IPS DF 19.7 (cell line): ENCODE data around the gene PCDHB5.
A peak's percentile ranks its signal among the peaks of the same experiment; 100 is the strongest.
"Not testable (repeated sequence)": the region's sequence is repeated elsewhere in the genome, so short reads cannot be mapped to it uniquely, and the experiment has no call there.

Experiments
- DNase-seq: peaks from one replicate; pipeline ENCODE4 v3.0.0-alpha.2; 2013; ENCODE audit warnings: low read depth, low spot score

PCDHB5 gene

DNA sequence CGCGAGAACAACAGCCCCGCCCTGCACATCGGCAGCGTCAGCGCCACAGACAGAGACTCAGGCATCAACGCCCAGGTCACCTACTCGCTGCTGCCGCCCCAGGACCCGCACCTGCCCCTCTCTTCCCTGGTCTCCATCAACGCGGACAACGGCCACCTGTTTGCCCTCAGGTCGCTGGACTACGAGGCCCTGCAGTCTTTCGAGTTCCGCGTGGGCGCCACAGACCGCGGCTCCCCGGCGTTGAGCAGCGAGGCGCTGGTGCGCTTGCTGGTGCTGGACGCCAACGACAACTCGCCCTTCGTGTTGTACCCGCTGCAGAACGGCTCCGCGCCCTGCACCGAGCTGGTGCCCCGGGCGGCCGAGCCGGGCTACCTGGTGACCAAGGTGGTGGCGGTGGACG lies 16.6 kb downstream of the PCDHB5 start:
- not testable (repeated sequence) for DNase-seq

DNA sequence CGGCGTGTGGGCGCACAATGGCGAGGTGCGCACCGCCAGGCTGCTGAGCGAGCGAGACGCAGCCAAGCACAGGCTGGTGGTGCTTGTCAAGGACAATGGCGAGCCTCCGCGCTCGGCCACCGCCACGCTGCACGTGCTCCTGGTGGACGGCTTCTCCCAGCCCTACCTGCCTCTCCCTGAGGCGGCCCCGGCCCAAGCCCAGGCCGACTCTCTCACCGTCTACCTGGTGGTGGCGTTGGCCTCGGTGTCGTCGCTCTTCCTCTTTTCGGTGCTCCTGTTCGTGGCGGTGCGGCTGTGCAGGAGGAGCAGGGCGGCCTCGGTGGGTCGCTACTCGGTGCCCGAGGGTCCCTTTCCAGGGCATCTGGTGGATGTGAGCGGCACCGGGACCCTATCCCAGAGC lies 17.1 kb downstream of the PCDHB5 start:
- DNase-seq, result not testable (repeated sequence)

DNA sequence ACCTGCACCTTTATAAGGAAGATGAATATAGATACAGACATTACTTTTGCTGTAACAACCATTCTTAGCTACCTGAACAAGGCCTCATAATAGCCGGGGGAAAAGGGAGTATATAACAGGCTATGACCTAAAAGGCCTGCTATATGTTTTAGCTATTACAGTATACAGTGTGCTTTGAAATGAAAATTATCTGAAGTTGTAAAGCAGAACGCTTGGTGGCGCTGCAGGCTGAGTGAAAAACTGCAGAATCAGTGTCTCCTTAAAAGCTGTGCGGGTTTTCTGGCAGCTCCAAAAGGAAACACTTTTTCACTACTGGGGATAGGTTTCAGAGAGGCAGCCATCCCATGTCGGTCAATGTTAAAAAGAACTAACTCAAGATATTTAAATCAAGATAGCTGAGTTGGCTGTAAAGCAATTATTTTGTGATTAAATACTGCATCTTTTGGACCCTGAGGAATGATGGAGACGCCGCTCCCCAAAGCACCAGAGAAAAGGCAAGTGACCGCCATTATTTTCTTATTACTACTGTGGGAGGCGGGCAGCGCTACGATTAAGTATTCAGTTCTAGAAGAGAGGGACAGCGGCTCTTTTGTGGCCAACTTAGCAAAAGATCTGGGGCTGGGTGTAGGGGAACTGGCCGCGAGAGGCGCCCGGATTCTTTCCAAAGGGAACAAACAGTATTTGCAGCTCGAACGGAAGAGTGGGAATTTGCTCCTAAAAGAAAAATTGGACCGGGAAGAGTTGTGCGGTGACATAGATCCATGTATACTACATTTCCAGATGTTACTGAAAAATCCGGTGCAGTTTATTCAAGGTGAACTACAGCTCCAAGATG lies 20.8 kb downstream of the PCDHB5 start:
- DNase-seq, result no peak

- DNase-seq, result not testable (repeated sequence)
Observed at GRCh38 chr5:141157356-141157755, 22.4 kb downstream of the PCDHB5 start.

GRCh38 chr5:141157901-141158300 lies 22.9 kb downstream of the PCDHB5 start:
- DNase-seq, result not testable (repeated sequence)

DNA sequence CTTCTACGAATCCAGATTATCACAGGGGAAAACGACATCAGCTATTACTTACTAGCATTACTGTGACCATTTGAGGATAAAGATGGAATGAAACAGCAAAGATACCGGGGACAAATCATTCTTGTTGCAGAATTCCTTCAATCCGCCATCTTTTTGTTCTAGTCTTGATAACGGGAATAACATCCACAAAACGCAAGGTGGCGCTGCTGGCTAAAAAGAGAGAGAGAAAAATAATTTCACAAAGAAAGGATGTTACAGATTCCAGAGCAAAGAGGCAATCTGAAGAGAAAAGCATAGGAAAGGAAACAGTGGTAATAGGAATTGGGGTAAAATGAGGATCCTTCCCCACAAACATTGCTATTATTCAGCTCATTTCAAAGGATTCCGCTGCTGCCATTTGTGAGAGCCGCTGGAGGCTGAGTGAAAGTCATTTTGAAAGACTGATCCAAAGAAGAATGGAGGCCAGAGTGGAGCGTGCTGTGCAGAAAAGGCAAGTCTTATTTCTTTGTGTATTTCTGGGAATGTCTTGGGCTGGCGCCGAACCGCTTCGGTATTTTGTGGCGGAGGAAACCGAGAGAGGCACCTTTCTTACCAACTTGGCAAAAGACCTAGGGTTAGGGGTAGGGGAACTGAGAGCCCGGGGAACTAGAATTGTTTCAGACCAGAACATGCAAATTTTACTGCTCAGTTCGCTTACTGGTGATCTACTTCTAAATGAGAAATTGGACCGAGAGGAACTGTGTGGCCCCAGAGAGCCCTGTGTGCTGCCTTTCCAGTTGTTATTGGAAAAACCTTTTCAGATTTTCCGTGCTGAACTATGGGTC lies 37.6 kb downstream of the PCDHB5 start, which contains the start of gene PCDHB7:
PCDHB7 (plus strand) TSS at position 264 of the 824 bp plus-strand sequence; CDS start at position 456, 192 bp downstream.
- no peak for DNase-seq

DNA sequence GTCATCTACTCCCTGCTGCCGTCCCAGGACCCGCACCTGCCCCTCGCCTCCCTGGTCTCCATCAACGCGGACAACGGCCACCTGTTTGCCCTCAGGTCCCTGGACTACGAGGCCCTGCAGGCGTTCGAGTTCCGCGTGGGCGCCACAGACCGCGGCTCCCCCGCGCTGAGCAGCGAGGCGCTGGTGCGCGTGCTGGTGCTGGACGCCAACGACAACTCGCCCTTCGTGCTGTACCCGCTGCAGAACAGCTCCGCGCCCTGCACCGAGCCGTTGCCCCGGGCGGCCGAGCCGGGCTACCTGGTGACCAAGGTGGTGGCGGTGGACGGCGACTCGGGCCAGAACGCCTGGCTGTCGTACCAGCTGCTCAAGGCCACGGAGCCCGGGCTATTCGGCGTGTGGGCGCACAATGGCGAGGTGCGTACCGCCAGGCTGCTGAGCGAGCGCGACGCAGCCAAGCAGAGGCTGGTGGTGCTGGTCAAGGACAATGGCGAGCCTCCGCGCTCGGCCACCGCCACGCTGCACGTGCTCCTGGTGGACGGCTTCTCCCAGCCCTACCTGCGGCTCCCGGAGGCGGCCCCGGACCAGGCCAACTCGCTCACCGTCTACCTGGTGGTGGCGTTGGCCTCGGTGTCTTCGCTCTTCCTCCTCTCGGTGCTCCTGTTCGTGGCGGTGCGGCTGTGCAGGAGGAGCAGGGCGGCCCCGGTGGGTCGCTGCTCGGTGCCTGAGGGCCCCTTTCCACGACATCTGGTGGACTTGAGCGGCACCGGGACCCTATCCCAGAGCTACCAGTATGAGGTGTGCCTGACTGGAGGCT lies 39.5 kb downstream of the PCDHB5 start:
- DNase-seq, result not testable (repeated sequence)

DNA sequence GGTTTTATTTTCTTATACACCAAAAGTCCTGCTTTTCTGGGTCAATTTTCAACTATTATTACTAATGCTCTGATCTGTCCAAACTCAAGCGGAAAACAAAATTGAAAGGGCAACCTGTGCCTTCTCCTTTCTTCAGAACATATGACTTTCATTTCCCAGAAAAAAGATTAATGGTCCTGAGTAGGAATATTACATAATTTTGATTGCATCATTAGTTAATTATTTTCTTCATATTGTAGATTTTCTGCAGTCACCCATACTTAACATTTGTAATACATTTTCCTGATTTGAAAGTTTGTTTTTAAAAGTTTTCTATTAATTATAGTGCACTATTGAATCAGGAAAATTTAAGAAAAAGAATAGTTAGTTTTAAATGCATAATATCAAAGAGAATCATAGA lies 40.9 kb downstream of the PCDHB5 start:
- DNase-seq, result no peak

DNA sequence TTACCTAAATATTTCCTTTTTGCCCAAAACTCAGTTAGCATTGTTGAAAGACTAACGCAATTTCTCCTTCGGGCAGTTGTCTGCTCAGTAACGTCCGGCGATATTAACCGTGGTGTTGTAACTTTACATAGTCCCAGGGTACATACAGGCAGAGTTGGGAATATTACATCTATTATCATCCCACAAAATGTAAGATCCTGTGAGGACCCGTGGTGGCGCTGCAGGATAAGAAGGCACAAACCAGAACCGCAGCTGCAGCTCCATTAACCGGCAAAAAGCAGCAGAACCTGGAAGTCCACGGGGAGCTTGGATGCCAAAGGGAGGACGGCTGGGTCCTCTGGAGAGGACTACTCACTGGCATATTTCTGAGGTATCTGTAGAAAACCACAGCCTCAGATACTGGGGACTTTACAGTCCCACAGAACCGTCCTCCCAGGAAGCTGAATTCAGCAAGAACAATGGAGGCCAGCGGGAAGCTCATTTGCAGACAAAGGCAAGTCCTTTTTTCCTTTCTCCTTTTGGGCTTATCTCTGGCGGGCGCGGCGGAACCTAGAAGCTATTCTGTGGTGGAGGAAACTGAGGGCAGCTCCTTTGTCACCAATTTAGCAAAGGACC lies 42.7 kb downstream of the PCDHB5 start, which contains the start of gene PCDHB8:
PCDHB8 (plus strand) TSS at position 214 of the 615 bp plus-strand sequence; CDS start at position 459, 245 bp downstream.
- not testable (repeated sequence) for DNase-seq

- not testable (repeated sequence) for DNase-seq
Observed at GRCh38 chr5:141179371-141179770, 44.4 kb downstream of the PCDHB5 start.

GRCh38 chr5:141179876-141180275 lies 44.9 kb downstream of the PCDHB5 start:
- not testable (repeated sequence) for DNase-seq

GRCh38 chr5:141180313-141180712 lies 45.3 kb downstream of the PCDHB5 start:
- DNase-seq, result no peak

DNA sequence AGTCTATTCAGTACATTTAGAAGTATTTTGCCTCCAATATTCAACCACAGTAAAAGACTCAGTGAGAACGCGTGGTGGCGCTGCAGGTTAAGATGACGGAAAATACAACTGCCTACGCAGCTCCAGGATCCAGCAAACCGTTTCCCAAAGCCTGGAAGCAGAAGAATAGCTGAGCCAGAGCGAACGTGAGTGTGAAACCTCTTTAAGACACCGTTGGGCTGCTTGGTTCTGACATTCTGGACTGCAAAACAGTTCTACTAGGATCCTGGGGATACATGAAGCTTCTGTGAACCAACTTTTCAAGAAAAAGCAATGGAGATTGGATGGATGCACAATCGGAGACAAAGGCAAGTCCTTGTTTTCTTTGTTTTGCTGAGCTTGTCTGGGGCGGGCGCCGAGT lies 47.2 kb downstream of the PCDHB5 start, which contains the start of gene PCDHB16:
PCDHB16 (plus strand) TSS at position 140 of the 400 bp plus-strand sequence; CDS start at position 313, 173 bp downstream.
- peak; percentile 52 for DNase-seq

DNA sequence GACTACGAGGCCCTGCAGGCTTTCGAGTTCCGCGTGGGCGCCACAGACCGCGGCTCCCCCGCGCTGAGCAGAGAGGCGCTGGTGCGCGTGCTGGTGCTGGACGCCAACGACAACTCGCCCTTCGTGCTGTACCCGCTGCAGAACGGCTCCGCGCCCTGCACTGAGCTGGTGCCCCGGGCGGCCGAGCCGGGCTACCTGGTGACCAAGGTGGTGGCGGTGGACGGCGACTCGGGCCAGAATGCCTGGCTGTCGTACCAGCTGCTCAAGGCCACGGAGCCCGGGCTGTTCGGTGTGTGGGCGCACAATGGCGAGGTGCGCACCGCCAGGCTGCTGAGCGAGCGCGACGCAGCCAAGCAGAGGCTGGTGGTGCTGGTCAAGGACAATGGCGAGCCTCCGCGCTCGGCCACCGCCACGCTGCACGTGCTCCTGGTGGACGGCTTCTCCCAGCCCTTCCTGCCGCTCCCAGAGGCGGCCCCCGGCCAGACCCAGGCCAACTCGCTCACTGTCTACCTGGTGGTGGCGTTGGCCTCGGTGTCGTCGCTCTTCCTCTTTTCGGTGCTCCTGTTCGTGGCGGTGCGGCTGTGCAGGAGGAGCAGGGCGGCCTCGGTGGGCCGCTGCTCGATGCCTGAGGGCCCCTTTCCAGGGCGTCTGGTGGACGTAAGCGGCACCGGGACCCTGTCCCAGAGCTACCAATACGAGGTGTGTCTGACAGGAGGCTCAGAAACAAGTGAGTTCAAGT lies 49.3 kb downstream of the PCDHB5 start:
- not testable (repeated sequence) for DNase-seq

DNA sequence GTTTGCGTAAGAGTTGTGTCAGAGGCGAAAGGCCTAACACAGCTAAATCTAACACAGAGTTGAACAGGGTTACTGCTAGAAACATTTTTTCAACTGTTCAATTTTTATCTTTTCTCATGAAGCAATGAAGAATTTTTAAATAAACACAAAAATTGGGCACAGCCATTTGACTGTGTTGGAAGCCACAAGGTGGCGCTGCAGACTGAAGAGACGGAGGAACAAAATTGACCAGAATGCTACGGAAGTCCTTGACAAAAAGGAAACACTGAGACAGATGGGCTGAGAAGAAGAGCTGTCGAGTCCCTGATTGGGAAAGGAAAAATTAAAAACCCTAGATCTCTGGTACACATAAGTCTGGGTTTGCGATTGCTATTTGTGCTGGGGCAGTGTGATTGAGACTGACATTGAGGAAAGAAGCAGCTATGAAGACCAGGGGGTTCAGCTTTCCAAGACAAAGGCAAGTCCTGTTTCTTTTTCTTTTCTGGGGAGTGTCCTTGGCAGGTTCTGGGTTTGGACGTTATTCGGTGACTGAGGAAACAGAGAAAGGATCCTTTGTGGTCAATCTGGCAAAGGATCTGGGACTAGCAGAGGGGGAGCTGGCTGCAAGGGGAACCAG lies 52.0 kb downstream of the PCDHB5 start, which contains the start of gene PCDHB9:
PCDHB9 (plus strand) TSS at position 265 of the 616 bp plus-strand sequence; CDS start at position 423, 158 bp downstream.
- no peak for DNase-seq
